ENCODE results near the gene PTPN13. TPM values are rescaled to one million over a fixed set of nuclear protein-coding genes. Genes with fewer than 3 reads are reported as not detected.

Gene PTPN13
- total RNA-seq, 4 donors from 2014 or later: 3.7 to 18.5 (median 10.1) TPM

DNA sequence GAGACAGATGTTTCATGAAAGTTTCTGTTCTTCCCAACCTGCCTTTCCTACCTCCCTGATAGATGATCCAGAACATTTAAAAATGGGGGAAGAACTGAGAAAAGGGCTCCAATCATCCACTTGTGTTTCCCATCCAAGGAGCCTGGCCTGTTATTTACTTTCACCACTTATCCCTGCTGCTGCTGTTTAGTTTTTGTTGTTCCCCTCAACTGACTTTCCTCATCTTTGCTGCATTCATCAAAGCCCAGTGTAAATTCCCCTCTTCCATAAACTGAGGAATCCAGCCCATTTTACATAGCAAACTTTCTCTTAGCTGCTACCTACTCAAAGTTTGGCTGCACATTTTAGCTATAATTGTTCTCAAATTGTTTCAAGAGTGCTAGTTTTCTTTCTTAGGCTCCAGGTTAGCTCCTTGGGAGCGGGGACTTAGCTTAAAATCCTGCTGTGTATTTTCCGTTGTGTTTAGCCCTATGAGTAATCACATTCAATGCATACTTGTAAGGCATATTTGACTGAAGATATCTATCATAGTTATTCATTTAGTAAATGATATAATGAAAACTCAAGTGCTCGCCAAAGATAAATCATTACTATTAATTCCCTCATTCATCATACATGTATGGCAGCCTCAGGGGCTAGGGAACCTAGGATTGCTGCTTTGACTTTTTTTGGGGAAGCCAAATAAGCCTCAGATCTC is 1.4 kb upstream of the PTPN13 start:
- Histone ChIP-seq H3K4me1 (peaks cover 0 to 24% (median 3%) of the 10 kb centered on the region in 4 donors), H3K36me3 (no peaks in the 10 kb centered on the region), H3K27me3 (no peaks in the 10 kb centered on the region), H3K9me3 (no peaks in the 10 kb centered on the region), H3K4me3 (no peak overlapping the region), H3K27ac (peak overlapping the region in 1 of 4 donors; percentile 17)
- TF ChIP-seq, protein P1, sequence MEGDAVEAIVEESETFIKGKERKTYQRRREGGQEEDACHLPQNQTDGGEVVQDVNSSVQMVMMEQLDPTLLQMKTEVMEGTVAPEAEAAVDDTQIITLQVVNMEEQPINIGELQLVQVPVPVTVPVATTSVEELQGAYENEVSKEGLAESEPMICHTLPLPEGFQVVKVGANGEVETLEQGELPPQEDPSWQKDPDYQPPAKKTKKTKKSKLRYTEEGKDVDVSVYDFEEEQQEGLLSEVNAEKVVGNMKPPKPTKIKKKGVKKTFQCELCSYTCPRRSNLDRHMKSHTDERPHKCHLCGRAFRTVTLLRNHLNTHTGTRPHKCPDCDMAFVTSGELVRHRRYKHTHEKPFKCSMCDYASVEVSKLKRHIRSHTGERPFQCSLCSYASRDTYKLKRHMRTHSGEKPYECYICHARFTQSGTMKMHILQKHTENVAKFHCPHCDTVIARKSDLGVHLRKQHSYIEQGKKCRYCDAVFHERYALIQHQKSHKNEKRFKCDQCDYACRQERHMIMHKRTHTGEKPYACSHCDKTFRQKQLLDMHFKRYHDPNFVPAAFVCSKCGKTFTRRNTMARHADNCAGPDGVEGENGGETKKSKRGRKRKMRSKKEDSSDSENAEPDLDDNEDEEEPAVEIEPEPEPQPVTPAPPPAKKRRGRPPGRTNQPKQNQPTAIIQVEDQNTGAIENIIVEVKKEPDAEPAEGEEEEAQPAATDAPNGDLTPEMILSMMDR (IDR thresholded peaks at IDR 0.05): no peak
- no peak for TF ChIP-seq EP300 (IDR thresholded peaks at IDR 0.05; ENCODE audit: low read depth)
- no peak for TF ChIP-seq POLR2A (IDR thresholded peaks at IDR 0.05)
- no peak for DNase-seq
- in situ Hi-C loops (cut with MboI; ENCODE audit: low pct_ligation_motif_present in 1 of 4, low pct_unique_long_range_greater_than_20kb in 1 of 4, low sequenced_read_pairs in 3 of 4): no loop called here
- intact Hi-C loops (cut with DNase I; ENCODE audit: low total_unique reads): no loop called here
- 82 to 90% methylated on average over 3 of the region's 3 CpGs for WGBS, 2 donors (ENCODE audit: low coverage in 1 of 2)

DNA sequence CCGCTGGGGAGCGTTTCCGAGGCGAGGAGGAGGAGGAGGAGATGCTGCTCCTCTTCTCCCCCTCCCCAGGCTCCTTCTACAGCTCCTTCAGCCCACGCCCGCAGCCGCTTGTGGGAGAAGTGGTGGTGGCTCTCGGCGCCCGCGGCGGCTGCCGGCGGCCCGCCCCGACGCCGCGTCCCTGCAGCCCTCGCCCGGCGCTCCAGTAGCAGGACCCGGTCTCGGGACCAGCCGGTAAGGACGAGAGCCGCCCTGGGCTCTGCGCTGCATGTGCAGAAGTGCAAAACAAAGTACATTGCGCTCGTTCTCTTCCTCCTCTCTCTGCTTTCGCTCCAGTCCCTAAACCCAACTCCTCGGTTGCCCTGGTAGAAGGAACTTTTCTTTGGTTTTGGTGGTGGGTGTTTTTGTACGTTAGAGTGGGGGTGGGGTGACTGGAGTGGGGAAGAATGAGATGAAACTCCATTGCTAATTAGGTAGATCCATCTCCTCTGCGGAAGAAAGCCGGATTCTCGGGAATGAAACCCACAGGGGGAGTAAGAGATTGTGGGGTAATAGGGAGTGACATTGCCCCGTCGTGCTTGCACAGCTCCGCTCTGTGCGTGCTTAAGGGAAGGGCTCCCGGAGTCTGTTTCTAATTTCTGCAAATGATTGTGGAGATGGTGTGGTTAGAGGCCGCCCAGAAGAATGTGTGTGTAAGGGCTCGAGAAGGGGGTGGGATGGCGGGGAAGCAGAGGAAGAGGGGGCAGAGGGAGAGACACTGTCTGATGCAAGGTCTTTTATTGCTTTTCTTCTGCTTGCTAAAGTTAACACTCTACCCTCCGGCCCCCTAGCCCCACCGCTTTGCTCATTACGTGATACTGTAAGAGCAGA is 677 bp downstream of the PTPN13 start:
- peak; percentile 22 for TF ChIP-seq POLR2A (IDR thresholded peaks at IDR 0.05)
- TF ChIP-seq, protein P1 (IDR thresholded peaks at IDR 0.05): no peak
- peak; percentile 23 for DNase-seq
- Histone ChIP-seq H3K4me1 (peaks cover 0 to 24% (median 3%) of the 10 kb centered on the region in 4 donors), H3K36me3 (no peaks in the 10 kb centered on the region), H3K27me3 (no peaks in the 10 kb centered on the region), H3K9me3 (no peaks in the 10 kb centered on the region), H3K27ac (peak overlapping the region; percentile 84 to 89 (median 88)), H3K4me3 (peak overlapping the region; percentile 27 to 73 (median 62))
- in situ Hi-C loops (cut with MboI; ENCODE audit: low pct_ligation_motif_present in 1 of 4, low pct_unique_long_range_greater_than_20kb in 1 of 4, low sequenced_read_pairs in 3 of 4): no loop called here
- 1 to 2% methylated on average over 12 to 47 of the region's 47 CpGs for WGBS, 2 donors (ENCODE audit: low coverage in 1 of 2)
- intact Hi-C loops (cut with DNase I; ENCODE audit: low total_unique reads): no loop called here

DNA sequence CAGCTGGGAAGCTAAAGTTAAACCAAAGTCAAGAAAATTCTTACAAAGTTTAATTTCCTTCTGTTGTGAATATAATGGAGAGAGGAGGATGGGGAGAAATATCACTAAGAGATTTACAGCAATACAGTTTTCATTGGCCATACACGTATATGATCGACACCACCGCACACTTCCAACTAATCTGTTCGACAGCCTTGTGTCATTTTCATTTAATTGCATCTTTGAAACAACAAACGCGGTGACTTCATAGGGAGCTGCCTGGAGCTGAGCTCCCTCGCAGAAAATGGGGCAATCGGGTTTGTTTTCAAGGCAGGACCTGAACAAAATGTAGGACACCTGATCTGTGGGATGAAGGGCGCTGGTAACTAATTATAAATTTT is 1.3 kb downstream of the PTPN13 start:
- peak overlapping the region; percentile 84 to 89 (median 88) for H3K27ac ChIP-seq
- peak overlapping the region; percentile 27 to 73 (median 62) for H3K4me3 ChIP-seq
- no peak for DNase-seq
- in situ Hi-C loops (cut with MboI; ENCODE audit: low pct_ligation_motif_present in 1 of 4, low pct_unique_long_range_greater_than_20kb in 1 of 4, low sequenced_read_pairs in 3 of 4): no loop called here
- intact Hi-C loops (cut with DNase I; ENCODE audit: low total_unique reads): no loop called here
- no peaks in the 10 kb centered on the region for H3K36me3 ChIP-seq
- TF ChIP-seq, protein P1 (IDR thresholded peaks at IDR 0.05): no peak
- no peaks in the 10 kb centered on the region for H3K9me3 ChIP-seq
- H3K27me3 ChIP-seq: no peaks in the 10 kb centered on the region
- 11 to 18% methylated on average over 9 of the region's 9 CpGs for WGBS, 2 donors (ENCODE audit: low coverage in 1 of 2)
- peaks cover 0 to 24% (median 3%) of the 10 kb centered on the region in 4 donors for H3K4me1 ChIP-seq

DNA sequence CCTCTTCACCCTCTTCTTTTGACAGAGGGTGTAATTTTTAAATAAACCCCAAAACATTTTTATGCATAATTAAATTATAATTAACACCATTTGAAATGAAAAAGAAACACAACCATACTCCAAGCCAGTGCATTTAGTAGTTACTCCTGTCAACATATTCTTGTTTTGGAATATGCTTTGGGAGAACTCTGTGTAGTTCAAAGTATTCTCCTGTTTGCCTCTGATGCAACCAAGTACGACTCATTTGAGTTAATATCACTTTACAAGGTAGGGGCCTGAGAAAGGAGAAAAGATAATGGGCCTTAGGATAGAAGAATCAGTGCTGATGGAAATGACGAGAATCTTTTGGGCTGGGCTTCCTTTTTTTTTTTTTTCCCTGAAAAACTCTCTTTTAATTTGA is 2.7 kb downstream of the PTPN13 start:
- in situ Hi-C loops (cut with MboI; ENCODE audit: low pct_ligation_motif_present in 1 of 4, low pct_unique_long_range_greater_than_20kb in 1 of 4, low sequenced_read_pairs in 3 of 4) (no loop called here), intact Hi-C loops (cut with DNase I; ENCODE audit: low total_unique reads) (no loop called here)
- TF ChIP-seq, protein P1 (IDR thresholded peaks at IDR 0.05): no peak
- TF ChIP-seq EP300 (IDR thresholded peaks at IDR 0.05; ENCODE audit: low read depth) (no peak), POLR2A (IDR thresholded peaks at IDR 0.05) (no peak), POLR2AphosphoS5 (IDR thresholded peaks at IDR 0.05) (no peak)
- Histone ChIP-seq H3K4me3 (no peak overlapping the region), H3K9me3 (no peaks in the 10 kb centered on the region), H3K36me3 (no peaks in the 10 kb centered on the region), H3K4me1 (peaks cover 0 to 24% (median 3%) of the 10 kb centered on the region in 4 donors), H3K27me3 (no peaks in the 10 kb centered on the region), H3K27ac (no peak overlapping the region)
- WGBS, 2 donors (ENCODE audit: low coverage in 1 of 2): 77 to 85% methylated on average over 2 of the region's 2 CpGs
- no peak for DNase-seq
